GM12878 (cell line): Measurements from ENCODE around the gene BDH1. TPM values are rescaled to one million over a fixed set of nuclear protein-coding genes. Genes with fewer than 3 reads are reported as not detected.

ENCODE experiments used
- ATAC-seq: fragments of 200-7000 bp; cut with Tn5 transposase; 3 replicates; pipeline ENCODE4 v1.9.1; 2020; ENCODE audit warnings: mild to moderate bottlenecking, moderate library complexity
- BruUV-seq: library from RNA; stranded (reverse); fragments of 400-500 nt; replicated peaks from 2 replicates; lab custom pipeline; 2021; lab: Mats Ljungman, UMichigan
- CTCF ChIA-PET: fragments of 300-600 bp; sonication (Branson Sonifier 250); formaldehyde crosslinking; extraction: SDS; loops from one replicate; lab custom pipeline; 2021; ENCODE audit warnings: inconsistent platforms; lab: Yijun Ruan, JAX
- POLR2A ChIA-PET: fragments of 350-600 bp; formaldehyde crosslinking; extraction: SDS; loops from one replicate; lab custom pipeline; 2021; ENCODE audit warnings: inconsistent platforms; lab: Charles Lee
- RAD21 ChIA-PET: fragments of 300-600 bp; sonication (Branson Sonifier 250); formaldehyde crosslinking; loops from one replicate; lab custom pipeline; 2023; ENCODE audit warnings: antibody characterized with exemption; ENCODE audit not compliant: unreplicated experiment; lab: Charles Lee
- SMC1A ChIA-PET: fragments of 300-600 bp; sonication (Branson Sonifier 250); formaldehyde crosslinking; loops from one replicate; lab custom pipeline; 2023; ENCODE audit not compliant: unreplicated experiment, uncharacterized antibody; lab: Charles Lee
- DNase-seq: peaks from one replicate; pipeline ENCODE4 v3.0.0-alpha.2; 2011; ENCODE audit warnings: low read depth, low spot score
- FAIRE-seq: peaks from 3 replicates; lab custom pipeline; 2011; peaks lifted over from hg19 to GRCh38; lab: Jason Lieb, UNC
- H2AFZ ChIP-seq: 2 replicates; pipeline ENCODE4 v1.6.0; 2011; ENCODE audit warnings: low read depth, low read length, control low read depth; ENCODE audit not compliant: control insufficient read depth
- H3K27ac ChIP-seq: 2 replicates; pipeline ENCODE4 v1.5.1; 2011; ENCODE audit warnings: control low read depth; ENCODE audit not compliant: control insufficient read depth, insufficient read depth
- H3K27me3 ChIP-seq, 2 experiments: replicated peaks in 1 of 2; 2 replicates each; pipeline versions ENCODE4 v1.6.0 to v1.6.1; 2011; ENCODE audit warnings: low read length in 1 of 2; ENCODE audit not compliant: control insufficient read depth in 2 of 2, insufficient read depth in 2 of 2
- H3K36me3 ChIP-seq, 2 experiments: 2 replicates each; pipeline ENCODE4 v1.5.1; 2011; ENCODE audit warnings: low read length in 1 of 2; ENCODE audit not compliant: control insufficient read depth in 2 of 2, insufficient read depth in 2 of 2
- H3K4me1 ChIP-seq: 2 replicates; pipeline ENCODE4 v1.6.1; 2011; ENCODE audit warnings: mild to moderate bottlenecking, low read length, moderate library complexity, mixed read lengths; ENCODE audit not compliant: control insufficient read depth, insufficient read depth
- H3K4me2 ChIP-seq: 2 replicates; pipeline ENCODE4 v1.6.0; 2011; ENCODE audit warnings: control low read depth; ENCODE audit not compliant: control insufficient read depth, insufficient read depth
- H3K4me3 ChIP-seq: fragments of 200-600 bp; sonication (generic); 2 replicates; pipeline ENCODE4 v1.5.1; 2016
- H3K79me2 ChIP-seq: 2 replicates; pipeline ENCODE4 v1.6.0; 2011; ENCODE audit warnings: low read length; ENCODE audit not compliant: control insufficient read depth, insufficient read depth
- H3K9ac ChIP-seq: 2 replicates; pipeline ENCODE4 v1.8.0; 2011; ENCODE audit warnings: low read length, control low read depth, mixed read lengths; ENCODE audit not compliant: control insufficient read depth, insufficient read depth
- H3K9me3 ChIP-seq: replicated peaks from 3 replicates; pipeline ENCODE4 v1.5.1; 2011; ENCODE audit warnings: mild to moderate bottlenecking, low read length; ENCODE audit not compliant: control insufficient read depth, insufficient read depth
- H4K20me1 ChIP-seq: 2 replicates; pipeline ENCODE4 v1.6.0; 2011; ENCODE audit not compliant: control insufficient read depth, insufficient read depth
- ASH2L ChIP-seq: fragments of 300-600, 200-600 bp; sonication (generic); IDR thresholded peaks from 2 replicates; pipeline ENCODE4 v1.6.1; 2017; ENCODE audit warnings: low read depth, mild to moderate bottlenecking, borderline replicate concordance
- ATF7 ChIP-seq: fragments of 450-650 bp; IDR thresholded peaks from 2 replicates; pipeline ENCODE4 v1.6.1; 2016; ENCODE audit warnings: low read depth, mild to moderate bottlenecking
- EP300 ChIP-seq, 2 experiments: fragments of 150-350 bp in 1 of 2; IDR thresholded peaks; 2 replicates each; pipeline ENCODE4 v1.6.1; 2011 to 2012; ENCODE audit warnings: low read depth in 2 of 2, low read length in 2 of 2, borderline replicate concordance in 1 of 2, improper control_type of control experiment in 1 of 2, inconsistent platforms in 1 of 2; ENCODE audit not compliant: control insufficient read depth in 1 of 2
- FOXK2 ChIP-seq: fragments of 450-650 bp; IDR thresholded peaks from 2 replicates; pipeline ENCODE4 v1.6.1; 2017; ENCODE audit warnings: mild to moderate bottlenecking, moderate library complexity
- GATAD2B ChIP-seq: fragments of 450-650 bp; conservative IDR thresholded peaks from 2 replicates; pipeline ENCODE4 v1.6.1; 2017; ENCODE audit warnings: low read depth, mild to moderate bottlenecking, moderate library complexity
- HCFC1 ChIP-seq: fragments of 150-350 bp; IDR thresholded peaks from 2 replicates; pipeline ENCODE4 v1.6.1; 2014; ENCODE audit warnings: low read length
- KLF5 ChIP-seq: fragments of 450-650 bp; IDR thresholded peaks from 2 replicates; pipeline ENCODE4 v1.6.1; 2014; ENCODE audit warnings: mild to moderate bottlenecking; ENCODE audit not compliant: partially characterized antibody
- MEF2B ChIP-seq: fragments of 450-650 bp; IDR thresholded peaks from 2 replicates; pipeline ENCODE4 v1.6.1; 2018; ENCODE audit warnings: mild to moderate bottlenecking, moderate library complexity; ENCODE audit not compliant: partially characterized antibody, poor library complexity, severe bottlenecking
- NFYB ChIP-seq: IDR thresholded peaks from 2 replicates; pipeline ENCODE4 v1.6.1; 2011; ENCODE audit warnings: low read depth, mild to moderate bottlenecking, low read length, improper control_type of control experiment, moderate library complexity; ENCODE audit not compliant: insufficient read depth
- NRF1 ChIP-seq: conservative IDR thresholded peaks from 2 replicates; pipeline ENCODE4 v1.6.1; 2011; ENCODE audit warnings: mild to moderate bottlenecking, low read depth, low read length, improper control_type of control experiment
- SMAD1 ChIP-seq: fragments of 450-650 bp; IDR thresholded peaks from 2 replicates; pipeline ENCODE4 v1.6.1; 2018; ENCODE audit warnings: mild to moderate bottlenecking, low read depth; ENCODE audit not compliant: partially characterized antibody
- SP1 ChIP-seq: IDR thresholded peaks from one replicate; pipeline ENCODE4 v1.6.1; 2011; ENCODE audit warnings: low read depth, low read length
- SUZ12 ChIP-seq: fragments of 200-600 bp; sonication (generic); IDR thresholded peaks from one replicate; pipeline ENCODE4 v1.6.1; 2018; ENCODE audit warnings: antibody characterized with exemption, mild to moderate bottlenecking; ENCODE audit not compliant: unreplicated experiment
- WGBS: methylation state at CpG from one replicate; pipeline ENCODE4 v1.1.6; 2016; ENCODE audit warnings: low lambda C conversion rate; ENCODE audit not compliant: insufficient replicate concordance, insufficient coverage; ENCODE audit errors: missing lambda C conversion rate; 5-methylcytosine and 5-hydroxymethylcytosine counted together
- in situ Hi-C: fragments of 300-500 bp; cut with MboI; formaldehyde crosslinking; loops from 9 replicates; pipeline ENCODE4 v1.14.3; 2018; ENCODE audit warnings: mixed read lengths
- intact Hi-C: fragments of 100-400 bp; cut with micrococcal nuclease; formaldehyde crosslinking; loops from one replicate; pipeline ENCODE4 v1.14.2; 2022; ENCODE audit not compliant: unreplicated experiment
- polyA plus RNA-seq, 11 experiments: library from polyadenylated mRNA; depleted of rRNA in 4 of 11; unstranded in 6 of 11; stranded (reverse) in 5 of 11; fragments of >200 nt; fragmentation: Nextera tagmentation in 4 of 11; fragmentation: Illumina TruSeq in 1 of 11; extraction: Ambion mirVana in 4 of 11; extraction: Trizol in 1 of 11; gene quantifications; 1 replicate in 1 of 11; 2 replicates in 10 of 11; pipeline versions ENCODE4 v1.2.1 to v1.2.3, GENCODE V29; 2011 to 2016; ENCODE audit warnings: inconsistent platforms in 2 of 11, missing spikeins in 2 of 11, low read depth in 1 of 11
- total RNA-seq, 4 experiments: library from RNA; depleted of rRNA in 3 of 4; stranded (reverse); fragments of >200 nt in 3 of 4; fragmentation: Illumina TruSeq in 1 of 4; extraction: Trizol in 1 of 4; gene quantifications; 2 replicates each; pipeline versions ENCODE4 v1.2.1 to v1.2.3, GENCODE V29; 2013 to 2021
- TF ChIP-seq, protein P1 (sequence below): fragments of 150-350 bp; IDR thresholded peaks from 2 replicates; pipeline ENCODE4 v1.6.1; 2014; ENCODE audit warnings: mild to moderate bottlenecking, low read depth, low read length
- TF ChIP-seq, protein P2 (sequence below): fragments of 450-650 bp; IDR thresholded peaks from 2 replicates; pipeline ENCODE4 v1.6.1; 2017; ENCODE audit warnings: borderline replicate concordance
- TF ChIP-seq, protein P3 (sequence below): IDR thresholded peaks from 2 replicates; pipeline ENCODE4 v1.6.1; 2011; ENCODE audit warnings: low read depth, mild to moderate bottlenecking, low read length, moderate library complexity, borderline replicate concordance; ENCODE audit errors: extremely low read depth
- TF ChIP-seq, protein P4 (sequence below): IDR thresholded peaks from 2 replicates; pipeline ENCODE4 v1.6.1; 2011; ENCODE audit warnings: low read depth, low read length, improper control_type of control experiment, borderline replicate concordance
- TF ChIP-seq, protein P5 (sequence below): fragments of 450-650 bp; conservative IDR thresholded peaks from 2 replicates; pipeline ENCODE4 v1.6.1; 2017; ENCODE audit warnings: mild to moderate bottlenecking, moderate library complexity

The BDH1 gene
- total and polyA plus RNA-seq, 10 of the 15 experiments (the other 5 are each of a cell fraction or from before 2014, with no cell fraction given), result 11.3 to 84.5 (median 60.3) TPM

DNA sequence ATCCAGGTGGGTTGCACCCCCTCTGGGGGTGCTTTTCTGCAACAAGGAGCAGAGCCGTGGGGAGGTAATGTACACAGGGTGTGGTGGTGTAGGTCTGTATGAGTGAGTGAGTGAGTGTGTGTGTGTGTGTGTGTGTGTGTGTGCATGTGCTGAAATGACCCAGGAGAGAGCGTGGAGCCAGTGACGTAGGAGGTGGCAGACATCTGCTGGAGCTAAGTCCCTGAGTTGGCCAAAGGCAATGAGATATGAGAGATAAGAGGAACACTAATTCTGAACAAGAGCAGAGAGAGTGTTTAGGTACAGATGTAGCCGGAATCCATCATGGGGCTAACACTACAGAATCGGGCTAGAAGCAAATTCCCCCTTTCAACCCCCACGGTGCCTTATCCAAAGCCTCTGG lies 27.6 kb downstream of the BDH1 start:
- Histone ChIP-seq H3K36me3 (peaks cover 0 to 15% of the 10 kb centered on the region in 2 experiments; a peak in 3 of 4 replicates), H3K9ac (no peak overlapping the region), H3K27ac (no peak overlapping the region), H4K20me1 (no peaks in the 10 kb centered on the region), H3K4me2 (no peak overlapping the region), H3K4me1 (no peaks in the 10 kb centered on the region), H2AFZ (no peak overlapping the region), H3K79me2 (no peaks in the 10 kb centered on the region), H3K4me3 (no peak overlapping the region), H3K27me3 (no peaks in the 10 kb centered on the region), H3K9me3 (no peaks in the 10 kb centered on the region)
- ATAC-seq (no peak), DNase-seq (no peak), FAIRE-seq (no peak)
- SMC1A ChIA-PET, result interaction anchor here (0.9 kb wide), 1 partner anchor 35 kb away, joined by 4 read pairs; no protein-coding TSS in a partner anchor
- in situ Hi-C loops (no loop called here), intact Hi-C loops (no loop called here)
- RAD21 ChIA-PET, result no interaction called here
- CTCF ChIA-PET, result no interaction called here
- WGBS, result 97% methylated on average over 6 of the region's 6 CpGs
- TF ChIP-seq ASH2L (no peak), GATAD2B (no peak), FOXK2 (no peak), NRF1 (no peak), NFYB (no peak), HCFC1 (no peak), MEF2B (no peak), KLF5 (no peak), EP300 (IDR thresholded peaks at IDR 0.05; ENCODE audit: borderline replicate concordance in 1 of 2, control insufficient read depth in 1 of 2, low read depth in 2 of 2, low read length in 2 of 2) (no peak), ATF7 (no peak), SMAD1 (no peak), SP1 (no peak), SUZ12 (no peak)
- TF ChIP-seq, protein P1, sequence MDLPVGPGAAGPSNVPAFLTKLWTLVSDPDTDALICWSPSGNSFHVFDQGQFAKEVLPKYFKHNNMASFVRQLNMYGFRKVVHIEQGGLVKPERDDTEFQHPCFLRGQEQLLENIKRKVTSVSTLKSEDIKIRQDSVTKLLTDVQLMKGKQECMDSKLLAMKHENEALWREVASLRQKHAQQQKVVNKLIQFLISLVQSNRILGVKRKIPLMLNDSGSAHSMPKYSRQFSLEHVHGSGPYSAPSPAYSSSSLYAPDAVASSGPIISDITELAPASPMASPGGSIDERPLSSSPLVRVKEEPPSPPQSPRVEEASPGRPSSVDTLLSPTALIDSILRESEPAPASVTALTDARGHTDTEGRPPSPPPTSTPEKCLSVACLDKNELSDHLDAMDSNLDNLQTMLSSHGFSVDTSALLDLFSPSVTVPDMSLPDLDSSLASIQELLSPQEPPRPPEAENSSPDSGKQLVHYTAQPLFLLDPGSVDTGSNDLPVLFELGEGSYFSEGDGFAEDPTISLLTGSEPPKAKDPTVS, result no peak
- TF ChIP-seq, protein P2, sequence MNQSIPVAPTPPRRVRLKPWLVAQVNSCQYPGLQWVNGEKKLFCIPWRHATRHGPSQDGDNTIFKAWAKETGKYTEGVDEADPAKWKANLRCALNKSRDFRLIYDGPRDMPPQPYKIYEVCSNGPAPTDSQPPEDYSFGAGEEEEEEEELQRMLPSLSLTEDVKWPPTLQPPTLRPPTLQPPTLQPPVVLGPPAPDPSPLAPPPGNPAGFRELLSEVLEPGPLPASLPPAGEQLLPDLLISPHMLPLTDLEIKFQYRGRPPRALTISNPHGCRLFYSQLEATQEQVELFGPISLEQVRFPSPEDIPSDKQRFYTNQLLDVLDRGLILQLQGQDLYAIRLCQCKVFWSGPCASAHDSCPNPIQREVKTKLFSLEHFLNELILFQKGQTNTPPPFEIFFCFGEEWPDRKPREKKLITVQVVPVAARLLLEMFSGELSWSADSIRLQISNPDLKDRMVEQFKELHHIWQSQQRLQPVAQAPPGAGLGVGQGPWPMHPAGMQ, result no peak
- TF ChIP-seq, protein P3, sequence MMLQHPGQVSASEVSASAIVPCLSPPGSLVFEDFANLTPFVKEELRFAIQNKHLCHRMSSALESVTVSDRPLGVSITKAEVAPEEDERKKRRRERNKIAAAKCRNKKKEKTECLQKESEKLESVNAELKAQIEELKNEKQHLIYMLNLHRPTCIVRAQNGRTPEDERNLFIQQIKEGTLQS, result no peak
- TF ChIP-seq, protein P4, sequence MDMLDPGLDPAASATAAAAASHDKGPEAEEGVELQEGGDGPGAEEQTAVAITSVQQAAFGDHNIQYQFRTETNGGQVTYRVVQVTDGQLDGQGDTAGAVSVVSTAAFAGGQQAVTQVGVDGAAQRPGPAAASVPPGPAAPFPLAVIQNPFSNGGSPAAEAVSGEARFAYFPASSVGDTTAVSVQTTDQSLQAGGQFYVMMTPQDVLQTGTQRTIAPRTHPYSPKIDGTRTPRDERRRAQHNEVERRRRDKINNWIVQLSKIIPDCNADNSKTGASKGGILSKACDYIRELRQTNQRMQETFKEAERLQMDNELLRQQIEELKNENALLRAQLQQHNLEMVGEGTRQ, result no peak
- TF ChIP-seq, protein P5, sequence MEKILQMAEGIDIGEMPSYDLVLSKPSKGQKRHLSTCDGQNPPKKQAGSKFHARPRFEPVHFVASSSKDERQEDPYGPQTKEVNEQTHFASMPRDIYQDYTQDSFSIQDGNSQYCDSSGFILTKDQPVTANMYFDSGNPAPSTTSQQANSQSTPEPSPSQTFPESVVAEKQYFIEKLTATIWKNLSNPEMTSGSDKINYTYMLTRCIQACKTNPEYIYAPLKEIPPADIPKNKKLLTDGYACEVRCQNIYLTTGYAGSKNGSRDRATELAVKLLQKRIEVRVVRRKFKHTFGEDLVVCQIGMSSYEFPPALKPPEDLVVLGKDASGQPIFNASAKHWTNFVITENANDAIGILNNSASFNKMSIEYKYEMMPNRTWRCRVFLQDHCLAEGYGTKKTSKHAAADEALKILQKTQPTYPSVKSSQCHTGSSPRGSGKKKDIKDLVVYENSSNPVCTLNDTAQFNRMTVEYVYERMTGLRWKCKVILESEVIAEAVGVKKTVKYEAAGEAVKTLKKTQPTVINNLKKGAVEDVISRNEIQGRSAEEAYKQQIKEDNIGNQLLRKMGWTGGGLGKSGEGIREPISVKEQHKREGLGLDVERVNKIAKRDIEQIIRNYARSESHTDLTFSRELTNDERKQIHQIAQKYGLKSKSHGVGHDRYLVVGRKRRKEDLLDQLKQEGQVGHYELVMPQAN, result no peak
- BruUV-seq, result no TSS peak
- POLR2A ChIA-PET, result no interaction called here
